SU-DHL-6 (cell line): ENCODE data around the gene ACTL9.

Experiments used
- H2AFZ ChIP-seq: fragments of 200-600 bp; sonication (generic); 2 replicates; pipeline ENCODE4 v1.6.1; 2014; ENCODE audit warnings: low read depth, mild to moderate bottlenecking, moderate library complexity, mixed read lengths, antibody characterized with exemption, low read length; ENCODE audit not compliant: severe bottlenecking
- H3F3A ChIP-seq: fragments of 200-600 bp; shearing (Covaris generic); 2 replicates; pipeline ENCODE4 v1.6.0; 2016; ENCODE audit warnings: antibody characterized with exemption, mild to moderate bottlenecking; ENCODE audit not compliant: insufficient read depth
- H3K27ac ChIP-seq: fragments of 200-600 bp; sonication (generic); 2 replicates; pipeline ENCODE4 v1.5.1; 2016; ENCODE audit warnings: low read depth, mild to moderate bottlenecking, low read length, moderate library complexity, mixed read lengths
- H3K27me3 ChIP-seq: fragments of 200-600 bp; sonication (generic), shearing (Covaris generic); 2 replicates; pipeline ENCODE4 v1.6.0; 2014; ENCODE audit warnings: mild to moderate bottlenecking, low read length
- H3K36me3 ChIP-seq: fragments of 200-600 bp; sonication (generic); 2 replicates; pipeline ENCODE4 v1.6.1; 2014; ENCODE audit warnings: mild to moderate bottlenecking, low read length, mixed read lengths
- H3K4me2 ChIP-seq: fragments of 300-600, 200-600 bp; shearing (Covaris generic), sonication (generic); 2 replicates; pipeline ENCODE4 v1.6.0; 2014; ENCODE audit warnings: low read length, low read depth, mild to moderate bottlenecking; ENCODE audit not compliant: poor library complexity, severe bottlenecking
- H3K4me3 ChIP-seq: fragments of 200-600 bp; sonication (generic); 2 replicates; pipeline ENCODE4 v1.5.1; 2014; ENCODE audit warnings: antibody characterized with exemption, low read length, mild to moderate bottlenecking, mixed read lengths; ENCODE audit not compliant: insufficient read depth, poor library complexity, severe bottlenecking
- H3K79me2 ChIP-seq: fragments of 200-600 bp; sonication (generic); 2 replicates; pipeline ENCODE4 v1.6.1; 2014; ENCODE audit warnings: mild to moderate bottlenecking, low read length, moderate library complexity; ENCODE audit not compliant: insufficient read depth
- H3K9ac ChIP-seq: fragments of 200-600 bp; sonication (generic); 2 replicates; pipeline ENCODE4 v1.7.0; 2014; ENCODE audit warnings: mild to moderate bottlenecking, low read length
- H3K9me2 ChIP-seq: fragments of 200-600 bp; sonication (generic); replicated peaks from 2 replicates; pipeline ENCODE4 v1.6.1; 2014; ENCODE audit warnings: low read length; ENCODE audit not compliant: insufficient read depth
- H3K9me3 ChIP-seq: fragments of 200-600 bp; sonication (generic); 2 replicates; pipeline ENCODE4 v1.6.1; 2014; ENCODE audit warnings: low read length, mixed read lengths; ENCODE audit not compliant: insufficient read depth
- H4K20me1 ChIP-seq: fragments of 200-600 bp; sonication (generic); 2 replicates; pipeline ENCODE4 v1.6.1; 2014; ENCODE audit warnings: low read depth, mild to moderate bottlenecking, antibody characterized with exemption, low read length, moderate library complexity, mixed read lengths
- CTCF ChIP-seq: fragments of 200-600 bp; sonication (generic); IDR thresholded peaks from one replicate; pipeline ENCODE4 v1.5.1; 2017; ENCODE audit warnings: antibody characterized with exemption, mild to moderate bottlenecking, low read length, moderate library complexity; ENCODE audit not compliant: insufficient read depth, poor library complexity, severe bottlenecking
- EZH2phosphoT487 ChIP-seq: fragments of 200-600 bp; sonication (generic), shearing (Covaris generic); conservative IDR thresholded peaks from 2 replicates; pipeline ENCODE4 v1.6.1; 2018; ENCODE audit warnings: mild to moderate bottlenecking, antibody characterized with exemption, low read length, moderate library complexity, mixed read lengths

ACTL9 gene

GRCh38 chr19:8686549-8686948, 12.0 kb downstream of the ACTL9 start:
- Histone ChIP-seq H4K20me1 (no peaks in the 10 kb centered on the region), H3K4me2 (no peak overlapping the region), H3F3A (no peaks in the 10 kb centered on the region), H3K9me3 (no peaks in the 10 kb centered on the region), H3K9me2 (no peaks in the 10 kb centered on the region), H3K36me3 (no peaks in the 10 kb centered on the region), H3K9ac (no peak overlapping the region), H3K27me3 (no peaks in the 10 kb centered on the region), H3K79me2 (no peaks in the 10 kb centered on the region), H3K4me3 (no peak overlapping the region), H3K27ac (no peak overlapping the region), H2AFZ (no peak overlapping the region)
- TF ChIP-seq EZH2phosphoT487 (no peak), CTCF (no peak)

- no peaks in the 10 kb centered on the region for H3F3A ChIP-seq
- H3K36me3 ChIP-seq, result no peaks in the 10 kb centered on the region
- no peak overlapping the region for H3K4me2 ChIP-seq
- H3K9me3 ChIP-seq, result no peaks in the 10 kb centered on the region
- H3K27ac ChIP-seq, result no peak overlapping the region
- TF ChIP-seq EZH2phosphoT487, result no peak
- TF ChIP-seq CTCF, result no peak
- no peaks in the 10 kb centered on the region for H3K9me2 ChIP-seq
- no peak overlapping the region for H3K4me3 ChIP-seq
- no peaks in the 10 kb centered on the region for H3K79me2 ChIP-seq
- no peaks in the 10 kb centered on the region for H3K27me3 ChIP-seq
- no peak overlapping the region for H3K9ac ChIP-seq
- H2AFZ ChIP-seq, result no peak overlapping the region
- H4K20me1 ChIP-seq, result no peaks in the 10 kb centered on the region
These were observed 14.3 kb downstream of the ACTL9 start for GRCh38 chr19:8684001-8684902.

DNA sequence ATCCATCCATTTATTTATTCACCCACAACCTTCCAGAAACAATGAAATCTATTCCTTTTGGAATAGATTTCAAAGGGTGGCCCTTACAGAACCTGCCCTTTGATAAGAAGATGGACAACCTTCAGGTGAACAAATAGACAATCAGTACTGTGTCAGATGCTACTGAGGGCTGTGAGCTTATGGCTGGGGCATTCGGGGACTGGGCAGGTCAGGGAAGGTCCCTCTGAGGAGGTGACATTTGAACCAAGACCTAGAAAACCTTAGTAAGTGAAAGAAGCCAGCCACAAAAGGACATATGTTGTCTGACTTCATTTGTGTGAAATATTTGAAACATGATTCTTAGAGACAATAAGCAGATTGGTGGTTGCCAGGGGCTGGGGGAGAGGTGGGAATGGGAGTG, 15.7 kb downstream of the ACTL9 start:
- no peaks in the 10 kb centered on the region for H3K9me2 ChIP-seq
- H3K27ac ChIP-seq, result no peak overlapping the region
- no peaks in the 10 kb centered on the region for H3K9me3 ChIP-seq
- no peak overlapping the region for H3K9ac ChIP-seq
- H3K79me2 ChIP-seq, result no peaks in the 10 kb centered on the region
- no peak for TF ChIP-seq CTCF
- TF ChIP-seq EZH2phosphoT487, result no peak
- no peak overlapping the region for H3K4me3 ChIP-seq
- no peaks in the 10 kb centered on the region for H4K20me1 ChIP-seq
- H3K4me2 ChIP-seq, result no peak overlapping the region
- no peaks in the 10 kb centered on the region for H3K36me3 ChIP-seq
- H2AFZ ChIP-seq, result no peak overlapping the region
- H3K27me3 ChIP-seq, result no peaks in the 10 kb centered on the region
- H3F3A ChIP-seq, result no peaks in the 10 kb centered on the region
